Mesenchymal stem cell (in vitro differentiated cells and primary cell): Measurements from ENCODE around the gene VAV2.

Experiments
- DNase-seq: peaks from one replicate; pipeline ENCODE4 v3.0.0-alpha.2; 2013
- H2AFZ ChIP-seq: one replicate; pipeline ENCODE4 v1.6.1; 2013; ENCODE audit warnings: low read depth, mild to moderate bottlenecking, control low read depth, inconsistent platforms, low read length, moderate library complexity
- H2AK5ac ChIP-seq: 2 replicates; pipeline ENCODE4 v1.6.1; 2013; ENCODE audit warnings: low read length, moderate library complexity, mild to moderate bottlenecking, inconsistent platforms; ENCODE audit not compliant: severe bottlenecking
- H2BK120ac ChIP-seq: one replicate; pipeline ENCODE4 v1.6.1; 2013; ENCODE audit warnings: low read depth, mild to moderate bottlenecking, inconsistent platforms, low read length, moderate library complexity
- H2BK12ac ChIP-seq, 2 experiments: one replicate each; pipeline ENCODE4 v1.6.1; 2013; ENCODE audit warnings: inconsistent platforms in 2 of 2, low read length in 2 of 2, mild to moderate bottlenecking in 2 of 2, moderate library complexity in 2 of 2, control low read depth in 1 of 2
- H2BK15ac ChIP-seq: one replicate; pipeline ENCODE4 v1.6.1; 2013; ENCODE audit warnings: mild to moderate bottlenecking, low read depth, inconsistent platforms; ENCODE audit not compliant: poor library complexity, severe bottlenecking
- H2BK5ac ChIP-seq: 2 replicates; pipeline ENCODE4 v1.6.1; 2013; ENCODE audit warnings: low read depth, mild to moderate bottlenecking, low read length, control low read depth, inconsistent platforms; ENCODE audit not compliant: poor library complexity, severe bottlenecking
- H3K14ac ChIP-seq, 2 experiments: one replicate each; pipeline ENCODE4 v1.6.1; 2013; ENCODE audit warnings: inconsistent platforms in 2 of 2, low read length in 2 of 2, control low read depth in 1 of 2, mild to moderate bottlenecking in 1 of 2, moderate library complexity in 1 of 2
- H3K18ac ChIP-seq, 2 experiments: one replicate each; pipeline ENCODE4 v1.6.1; 2013; ENCODE audit warnings: inconsistent platforms in 2 of 2, low read length in 2 of 2, control low read depth in 1 of 2, low read depth in 1 of 2, mild to moderate bottlenecking in 1 of 2
- H3K23ac ChIP-seq, 2 experiments: one replicate each; pipeline ENCODE4 v1.6.1; 2013; ENCODE audit warnings: inconsistent platforms in 2 of 2, low read length in 2 of 2, mild to moderate bottlenecking in 2 of 2, moderate library complexity in 2 of 2, control low read depth in 1 of 2
- H3K27ac ChIP-seq: 2 replicates; pipeline ENCODE4 v1.5.1; 2013; ENCODE audit warnings: mild to moderate bottlenecking, moderate library complexity, low read length, control low read depth, inconsistent platforms; ENCODE audit not compliant: poor library complexity, severe bottlenecking
- H3K27me3 ChIP-seq, 2 experiments: 2 replicates each; pipeline versions ENCODE4 v1.6.1 to v1.7.0; 2013; ENCODE audit warnings: low read length in 2 of 2, mild to moderate bottlenecking in 2 of 2, moderate library complexity in 2 of 2, control low read depth in 1 of 2, inconsistent platforms in 1 of 2; ENCODE audit not compliant: control insufficient read depth in 1 of 2, insufficient read depth in 1 of 2
- H3K36me3 ChIP-seq, 2 experiments: 2 replicates each; pipeline versions ENCODE4 v1.6.1 to v1.7.0; 2013; ENCODE audit warnings: low read length in 2 of 2, control low read depth in 1 of 2, inconsistent platforms in 1 of 2, low read depth in 1 of 2, mild to moderate bottlenecking in 1 of 2; ENCODE audit not compliant: insufficient read depth in 2 of 2, control insufficient read depth in 1 of 2
- H3K4ac ChIP-seq, 2 experiments: one replicate each; pipeline ENCODE4 v1.6.1; 2013; ENCODE audit warnings: inconsistent platforms in 2 of 2, low read length in 2 of 2, mild to moderate bottlenecking in 2 of 2, moderate library complexity in 2 of 2, control low read depth in 1 of 2, low read depth in 1 of 2
- H3K4me1 ChIP-seq: 2 replicates; pipeline ENCODE4 v1.6.1; 2013; ENCODE audit warnings: low read depth, low read length, control low read depth; ENCODE audit not compliant: control insufficient read depth, insufficient read depth
- H3K4me2 ChIP-seq: 2 replicates; pipeline ENCODE4 v1.6.1; 2013; ENCODE audit warnings: low read length, mild to moderate bottlenecking, inconsistent platforms; ENCODE audit not compliant: poor library complexity, severe bottlenecking
- H3K4me3 ChIP-seq, 2 experiments: 2 replicates each; pipeline versions ENCODE4 v1.5.1 to v1.7.0; 2013; ENCODE audit warnings: low read length in 2 of 2, mild to moderate bottlenecking in 2 of 2, control low read depth in 1 of 2, low read depth in 1 of 2; ENCODE audit not compliant: insufficient read depth in 1 of 2
- H3K79me1 ChIP-seq: replicated peaks from 2 replicates; pipeline ENCODE4 v1.6.1; 2013; ENCODE audit warnings: mild to moderate bottlenecking, control low read depth, low read length, inconsistent platforms; ENCODE audit not compliant: poor library complexity, severe bottlenecking
- H3K9ac ChIP-seq: 2 replicates; pipeline ENCODE4 v1.7.0; 2013; ENCODE audit warnings: mild to moderate bottlenecking, low read length, moderate library complexity
- H3K9me3 ChIP-seq: 2 replicates; pipeline ENCODE4 v1.7.0; 2013; ENCODE audit warnings: mild to moderate bottlenecking, low read length; ENCODE audit not compliant: control insufficient read depth
- H4K8ac ChIP-seq: one replicate; pipeline ENCODE4 v1.6.1; 2013; ENCODE audit warnings: inconsistent platforms, mild to moderate bottlenecking, low read length, moderate library complexity
- H4K91ac ChIP-seq: one replicate; pipeline ENCODE4 v1.6.1; 2013; ENCODE audit warnings: mild to moderate bottlenecking, low read length, inconsistent platforms
- WGBS: methylation state at CpG from one replicate; pipeline ENCODE4 v1.1.7; 2013; ENCODE audit warnings: mixed read lengths; 5-methylcytosine and 5-hydroxymethylcytosine counted together

Gene VAV2

GRCh38 chr9:133825555-133826218 lies 166.4 kb downstream of the VAV2 start:
- Histone ChIP-seq H3K18ac (peak overlapping the region in 1 of 2 experiments; percentile 14), H3K36me3 (peaks cover 12 to 65% of the 10 kb centered on the region in 2 experiments), H3K4me1 (peaks cover 38% of the 10 kb centered on the region), H2BK120ac (peak overlapping the region; percentile 42), H2BK15ac (no peak overlapping the region), H3K14ac (no peak overlapping the region), H3K4me2 (no peak overlapping the region), H3K9me3 (no peaks in the 10 kb centered on the region), H4K8ac (no peak overlapping the region), H2BK5ac (no peak overlapping the region), H3K9ac (peak overlapping the region; percentile 67), H4K91ac (no peak overlapping the region), H2BK12ac (no peak overlapping the region), H3K79me1 (peaks cover 45% of the 10 kb centered on the region), H3K27ac (no peak overlapping the region), H3K4me3 (no peak overlapping the region), H3K4ac (no peak overlapping the region), H2AK5ac (no peak overlapping the region), H3K27me3 (no peaks in the 10 kb centered on the region), H2AFZ (no peak overlapping the region), H3K23ac (no peak overlapping the region)
- peak; percentile 79 for DNase-seq
- WGBS = 86% methylated on average over 17 of the region's 17 CpGs

GRCh38 chr9:133824802-133825186 lies 167.3 kb downstream of the VAV2 start:
- H3K4ac ChIP-seq = no peak overlapping the region
- H3K4me2 ChIP-seq = no peak overlapping the region
- H2BK5ac ChIP-seq = no peak overlapping the region
- peaks cover 9 to 64% of the 10 kb centered on the region in 2 experiments for H3K36me3 ChIP-seq
- H4K91ac ChIP-seq = no peak overlapping the region
- no peak overlapping the region for H3K23ac ChIP-seq
- H3K27me3 ChIP-seq = no peaks in the 10 kb centered on the region
- H3K9me3 ChIP-seq = no peaks in the 10 kb centered on the region
- H4K8ac ChIP-seq = no peak overlapping the region
- DNase-seq = no peak
- H2BK12ac ChIP-seq = no peak overlapping the region
- no peak overlapping the region for H2AFZ ChIP-seq
- peak overlapping the region; percentile 4 for H2AK5ac ChIP-seq
- no peak overlapping the region for H3K27ac ChIP-seq
- no peak overlapping the region for H2BK15ac ChIP-seq
- no peak overlapping the region for H3K14ac ChIP-seq
- no peak overlapping the region for H2BK120ac ChIP-seq
- H3K79me1 ChIP-seq = peaks cover 46% of the 10 kb centered on the region
- no peak overlapping the region for H3K18ac ChIP-seq
- H3K4me1 ChIP-seq = peaks cover 42% of the 10 kb centered on the region
- no peak overlapping the region for H3K4me3 ChIP-seq
- 90% methylated on average over 15 of the region's 15 CpGs for WGBS
- H3K9ac ChIP-seq = no peak overlapping the region

GRCh38 chr9:133824106-133824801 lies 167.9 kb downstream of the VAV2 start:
- peak overlapping the region; percentile 29 for H2AK5ac ChIP-seq
- no peak overlapping the region for H3K18ac ChIP-seq
- H4K8ac ChIP-seq = no peak overlapping the region
- H2BK120ac ChIP-seq = no peak overlapping the region
- no peak overlapping the region for H3K14ac ChIP-seq
- H4K91ac ChIP-seq = no peak overlapping the region
- H2BK12ac ChIP-seq = no peak overlapping the region
- no peak overlapping the region for H3K4me3 ChIP-seq
- no peak overlapping the region for H3K27ac ChIP-seq
- peaks cover 42% of the 10 kb centered on the region for H3K4me1 ChIP-seq
- H3K23ac ChIP-seq = no peak overlapping the region
- no peak overlapping the region for H2BK15ac ChIP-seq
- no peak overlapping the region for H3K4me2 ChIP-seq
- H3K4ac ChIP-seq = no peak overlapping the region
- WGBS = 85% methylated on average over 14 of the region's 14 CpGs
- H2BK5ac ChIP-seq = no peak overlapping the region
- no peak for DNase-seq
- no peaks in the 10 kb centered on the region for H3K27me3 ChIP-seq
- H3K9me3 ChIP-seq = no peaks in the 10 kb centered on the region
- H3K36me3 ChIP-seq = peaks cover 5 to 58% of the 10 kb centered on the region in 2 experiments
- H3K9ac ChIP-seq = no peak overlapping the region
- H2AFZ ChIP-seq = no peak overlapping the region
- H3K79me1 ChIP-seq = peaks cover 46% of the 10 kb centered on the region

- no peaks in the 10 kb centered on the region for H3K27me3 ChIP-seq
- peaks cover 41% of the 10 kb centered on the region for H3K4me1 ChIP-seq
- H2AFZ ChIP-seq = no peak overlapping the region
- H3K27ac ChIP-seq = no peak overlapping the region
- no peak overlapping the region for H3K4me2 ChIP-seq
- no peak overlapping the region for H4K91ac ChIP-seq
- no peak overlapping the region for H3K4ac ChIP-seq
- H3K4me3 ChIP-seq = no peak overlapping the region
- H2BK15ac ChIP-seq = no peak overlapping the region
- peak overlapping the region; percentile 10 for H2AK5ac ChIP-seq
- DNase-seq = no peak
- H3K18ac ChIP-seq = no peak overlapping the region
- no peak overlapping the region for H2BK12ac ChIP-seq
- WGBS = 86% methylated on average over 29 of the region's 29 CpGs
- H2BK5ac ChIP-seq = no peak overlapping the region
- no peak overlapping the region for H2BK120ac ChIP-seq
- H3K9ac ChIP-seq = no peak overlapping the region
- no peak overlapping the region for H3K14ac ChIP-seq
- H3K79me1 ChIP-seq = peaks cover 41% of the 10 kb centered on the region
- H4K8ac ChIP-seq = no peak overlapping the region
- peak overlapping the region in 1 of 2 experiments; percentile 74 for H3K23ac ChIP-seq
- no peaks in the 10 kb centered on the region for H3K9me3 ChIP-seq
- H3K36me3 ChIP-seq = peaks cover 5 to 52% of the 10 kb centered on the region in 2 experiments
These were observed 168.7 kb downstream of the VAV2 start for GRCh38 chr9:133823189-133824105.
